ENCODE data around the gene CSNK2A2.

DNA sequence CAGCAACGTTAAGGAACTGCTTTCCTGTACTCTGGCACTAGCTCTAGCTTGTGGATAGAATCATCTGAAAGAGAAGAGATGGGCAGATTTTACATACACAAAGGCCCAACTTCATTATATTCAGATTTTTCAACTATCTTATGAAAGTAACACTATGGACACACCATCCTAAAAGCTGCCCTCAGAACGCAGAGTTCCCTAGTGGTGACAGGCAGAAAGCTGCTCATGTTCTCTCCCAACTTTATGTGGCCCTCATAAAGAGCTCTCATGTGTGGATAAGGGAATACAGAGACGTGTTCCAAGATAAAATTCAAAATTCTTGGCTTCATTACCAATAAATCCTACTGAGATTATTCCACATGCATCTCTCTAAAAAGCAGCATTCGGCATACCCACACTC, 70.3 kb downstream of the CSNK2A2 start:
- TF ChIP-seq, protein P1, sequence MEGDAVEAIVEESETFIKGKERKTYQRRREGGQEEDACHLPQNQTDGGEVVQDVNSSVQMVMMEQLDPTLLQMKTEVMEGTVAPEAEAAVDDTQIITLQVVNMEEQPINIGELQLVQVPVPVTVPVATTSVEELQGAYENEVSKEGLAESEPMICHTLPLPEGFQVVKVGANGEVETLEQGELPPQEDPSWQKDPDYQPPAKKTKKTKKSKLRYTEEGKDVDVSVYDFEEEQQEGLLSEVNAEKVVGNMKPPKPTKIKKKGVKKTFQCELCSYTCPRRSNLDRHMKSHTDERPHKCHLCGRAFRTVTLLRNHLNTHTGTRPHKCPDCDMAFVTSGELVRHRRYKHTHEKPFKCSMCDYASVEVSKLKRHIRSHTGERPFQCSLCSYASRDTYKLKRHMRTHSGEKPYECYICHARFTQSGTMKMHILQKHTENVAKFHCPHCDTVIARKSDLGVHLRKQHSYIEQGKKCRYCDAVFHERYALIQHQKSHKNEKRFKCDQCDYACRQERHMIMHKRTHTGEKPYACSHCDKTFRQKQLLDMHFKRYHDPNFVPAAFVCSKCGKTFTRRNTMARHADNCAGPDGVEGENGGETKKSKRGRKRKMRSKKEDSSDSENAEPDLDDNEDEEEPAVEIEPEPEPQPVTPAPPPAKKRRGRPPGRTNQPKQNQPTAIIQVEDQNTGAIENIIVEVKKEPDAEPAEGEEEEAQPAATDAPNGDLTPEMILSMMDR (IDR thresholded peaks at IDR 0.05; ENCODE audit: poor library complexity) = no peak
- TF ChIP-seq EZH2 (IDR thresholded peaks at IDR 0.05; ENCODE audit: borderline replicate concordance) = no peak
